Activated T-helper 2 cell treated with anti-CD3 and anti-CD28 coated beads, Interferon-gamma antibody, Interleukin-2, Interleukin-4, amounts not matched to agents 10 μg/mL and 5 μg/mL and 100 μg/mL, durations not matched to agents 14 hours and 24 hours and 36 hours (primary cell): ENCODE results near the gene IGF2R. TPM values are rescaled to one million over a fixed set of nuclear protein-coding genes. Genes with fewer than 3 reads are reported as not detected.
A peak's percentile ranks its signal among the peaks of the same experiment; 100 is the strongest.
"Not testable (repeated sequence)": the region's sequence is repeated elsewhere in the genome, so short reads cannot be mapped to it uniquely, and the experiment has no call there.

Source experiments
- DNase-seq: peaks from one replicate; pipeline ENCODE4 v3.0.0; 2021; ENCODE audit warnings: low spot score
- H3K27ac Mint-ChIP-seq: one replicate; pipeline ENCODE4 v1.8.0; 2021; ENCODE audit warnings: mixed read lengths
- H3K27me3 Mint-ChIP-seq: one replicate; pipeline ENCODE4 v1.8.0; 2021; ENCODE audit warnings: low read depth, mixed read lengths
- H3K36me3 Mint-ChIP-seq: one replicate; pipeline ENCODE4 v1.8.0; 2021; ENCODE audit warnings: low read depth, mixed read lengths
- H3K4me1 Mint-ChIP-seq: one replicate; pipeline ENCODE4 v1.8.0; 2021; ENCODE audit warnings: low read depth, mixed read lengths
- H3K4me3 Mint-ChIP-seq: one replicate; pipeline ENCODE4 v1.8.0; 2021; ENCODE audit warnings: low read depth, mild to moderate bottlenecking, moderate library complexity, mixed read lengths
- H3K9me3 Mint-ChIP-seq: one replicate; pipeline ENCODE4 v1.8.0; 2021; ENCODE audit warnings: mixed read lengths
- intact Hi-C: fragments of 100-400 bp; cut with micrococcal nuclease; formaldehyde crosslinking; loops from one replicate; pipeline ENCODE4 v1.15.1; 2023
- total RNA-seq: library from RNA; stranded (reverse); gene quantifications from 2 replicates; pipeline ENCODE4 v1.2.3, GENCODE V29; 2022

IGF2R gene
- total RNA-seq, 1 donor from 2014 or later, result 82.4 TPM

DNA sequence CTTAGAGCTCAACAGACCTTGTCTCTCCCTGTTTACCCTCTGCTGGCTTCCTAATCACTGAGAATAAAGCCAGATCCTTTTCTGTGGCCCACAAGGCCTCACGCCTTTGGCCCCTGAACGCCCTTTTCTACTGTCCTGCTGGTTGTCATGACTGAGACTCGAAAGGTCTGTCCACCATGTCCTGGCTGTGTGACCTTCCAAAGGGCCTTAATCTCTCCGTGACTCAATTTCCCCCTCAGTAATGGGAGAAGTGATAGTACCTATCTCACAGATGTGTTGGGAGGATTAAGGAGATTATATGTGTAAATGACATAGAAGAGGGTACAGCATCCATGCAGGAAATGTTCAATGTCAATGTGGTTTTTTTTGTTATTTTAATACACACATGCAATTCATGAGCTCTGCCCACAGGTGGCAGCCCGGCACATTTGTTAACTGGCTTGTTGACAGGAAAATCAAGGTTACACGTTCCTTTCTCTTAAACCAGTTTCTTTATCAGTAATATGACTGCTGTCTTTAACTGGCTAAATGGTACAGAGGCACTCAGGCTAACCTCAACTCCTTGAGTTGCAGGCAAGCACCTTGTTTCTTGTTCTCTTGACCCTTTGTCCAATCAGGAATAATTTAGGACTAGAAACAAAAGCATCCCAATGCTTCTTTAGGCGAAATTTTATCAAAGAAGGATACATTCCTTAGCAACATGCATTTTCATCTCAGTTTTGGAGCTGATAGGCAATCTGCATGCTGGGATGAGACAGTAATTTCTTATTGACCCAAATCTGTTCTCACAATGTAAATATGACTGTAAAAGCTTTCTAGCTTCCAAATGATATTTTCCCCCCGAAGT, 169.3 kb downstream of the IGF2R start:
- Mint-ChIP-seq H3K27ac (peak overlapping the region; percentile 32), H3K4me1 (peaks cover 7% of the 10 kb centered on the region), H3K4me3 (no peak overlapping the region), H3K9me3 (no peaks in the 10 kb centered on the region), H3K36me3 (no peaks in the 10 kb centered on the region), H3K27me3 (no peaks in the 10 kb centered on the region)
- DNase-seq, result peak; percentile 58
- intact Hi-C loops, result loop anchor here (1.0 kb wide), 2 partner anchors 318 to 396 kb away; no protein-coding TSS in a partner anchor

DNA sequence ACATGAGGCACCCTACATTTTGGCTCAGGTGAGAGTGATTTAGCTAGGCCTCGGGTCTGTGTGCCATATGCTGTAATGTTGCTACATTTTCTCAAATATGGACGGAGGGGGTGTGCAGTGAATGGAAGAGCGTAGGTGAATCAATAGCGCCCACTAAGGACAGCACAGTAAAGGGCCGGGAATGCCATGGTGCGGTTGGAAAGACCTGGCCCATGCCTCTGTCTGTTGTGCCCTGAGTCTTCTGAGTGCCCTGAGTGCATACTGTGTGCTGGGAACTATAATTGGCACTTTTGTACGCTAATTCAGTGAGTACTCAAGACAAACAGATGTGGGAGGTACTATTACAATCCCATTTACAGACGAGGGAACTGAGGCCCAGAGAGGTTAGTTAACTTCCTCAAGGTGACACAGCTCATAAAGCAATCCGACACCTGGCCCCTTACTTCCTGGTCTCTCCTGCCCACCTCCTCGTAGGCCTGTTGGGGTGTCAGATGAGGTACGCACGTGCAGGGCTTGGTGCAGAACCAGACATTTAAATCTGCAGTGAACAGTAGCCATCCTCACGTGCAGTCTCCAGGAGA, 170.0 kb downstream of the IGF2R start:
- H3K27ac Mint-ChIP-seq, result no peak overlapping the region
- H3K27me3 Mint-ChIP-seq, result no peaks in the 10 kb centered on the region
- H3K4me3 Mint-ChIP-seq, result no peak overlapping the region
- intact Hi-C loops, result loop anchor here (1.0 kb wide), 2 partner anchors 317 to 395 kb away; no protein-coding TSS in a partner anchor
- H3K4me1 Mint-ChIP-seq, result peaks cover 5% of the 10 kb centered on the region
- no peak for DNase-seq
- H3K36me3 Mint-ChIP-seq, result no peaks in the 10 kb centered on the region
- no peaks in the 10 kb centered on the region for H3K9me3 Mint-ChIP-seq

DNA sequence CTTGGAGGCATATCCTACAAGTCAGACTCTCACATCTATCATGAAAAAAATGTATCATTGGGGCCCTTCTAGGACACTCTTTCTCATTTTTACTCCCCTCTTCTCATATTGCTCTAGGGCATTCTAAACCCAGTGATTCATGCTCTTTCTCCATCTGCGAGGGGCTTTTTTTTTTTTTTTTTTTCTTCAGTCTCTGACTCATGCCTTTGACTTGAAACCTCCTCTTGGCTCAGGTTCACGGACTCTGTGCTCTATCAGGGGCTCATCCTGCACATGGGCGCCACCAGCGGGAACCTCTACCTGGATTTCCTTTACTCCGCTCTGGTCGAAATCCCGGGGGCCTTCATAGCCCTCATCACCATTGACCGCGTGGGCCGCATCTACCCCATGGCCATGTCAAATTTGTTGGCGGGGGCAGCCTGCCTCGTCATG, 170.6 kb downstream of the IGF2R start:
- no peak for DNase-seq
- Mint-ChIP-seq H3K4me1 (peaks cover 6% of the 10 kb centered on the region), H3K4me3 (no peak overlapping the region), H3K9me3 (no peaks in the 10 kb centered on the region), H3K27ac (no peak overlapping the region), H3K36me3 (no peaks in the 10 kb centered on the region), H3K27me3 (no peaks in the 10 kb centered on the region)
- intact Hi-C loops, result no loop called here

DNA sequence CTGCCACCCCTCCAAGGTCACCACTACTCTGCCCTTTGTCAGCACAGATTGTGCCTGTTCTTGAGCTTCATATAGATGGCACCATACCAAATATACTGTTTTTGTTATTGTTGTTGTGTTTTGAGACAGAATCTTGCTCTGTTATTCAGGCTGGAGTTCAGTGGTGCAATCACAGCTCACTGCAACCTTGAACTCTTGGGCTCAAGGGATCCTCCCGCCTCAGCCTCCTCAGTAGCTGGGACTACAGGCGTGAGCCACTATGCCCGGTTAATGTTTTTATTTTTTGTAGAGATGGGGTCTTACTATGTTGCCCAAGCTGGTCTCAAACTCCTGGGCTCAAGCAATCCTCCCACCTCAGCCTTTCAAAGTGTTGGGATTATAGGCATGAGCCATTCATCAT, 171.6 kb downstream of the IGF2R start:
- H3K27me3 Mint-ChIP-seq, H3K4me1 Mint-ChIP-seq, H3K4me3 Mint-ChIP-seq, DNase-seq, intact Hi-C loops, H3K36me3 Mint-ChIP-seq, H3K9me3 Mint-ChIP-seq, H3K27ac Mint-ChIP-seq: not testable (repeated sequence)

DNA sequence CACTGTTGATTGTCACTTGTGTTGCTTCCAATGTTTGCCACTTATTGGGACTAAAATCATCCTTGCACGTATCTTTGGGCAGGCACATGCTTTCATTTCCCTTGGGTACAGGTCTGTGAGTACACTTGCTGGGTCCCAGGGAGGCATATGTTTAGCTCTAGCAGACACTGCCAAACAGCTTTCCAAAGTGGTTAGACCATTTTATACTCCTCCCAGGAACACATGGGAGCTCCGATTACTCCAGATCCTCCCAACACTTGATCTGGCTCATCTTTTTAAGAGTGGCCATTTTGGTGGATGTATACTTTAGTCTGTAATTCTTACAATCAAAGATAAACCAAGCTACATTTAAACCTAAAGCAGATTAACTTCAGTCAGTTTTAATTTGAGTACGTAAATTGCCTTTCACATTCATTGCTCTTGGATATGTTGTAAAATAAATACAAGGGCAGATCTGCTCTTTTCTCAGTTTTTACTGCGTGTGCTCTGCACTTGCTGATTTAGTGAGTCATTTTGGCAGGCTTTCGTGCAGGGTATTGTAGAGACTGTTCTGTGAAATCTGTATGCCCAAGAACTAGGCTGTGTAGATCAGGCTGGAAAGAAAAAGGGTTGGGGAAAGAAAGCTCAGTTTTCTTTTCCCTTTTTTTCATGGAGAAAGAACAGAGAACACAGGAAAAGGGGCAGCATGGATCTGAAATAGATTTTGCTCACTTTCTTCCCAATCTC, 172.3 kb downstream of the IGF2R start:
- no peak overlapping the region for H3K27ac Mint-ChIP-seq
- H3K4me3 Mint-ChIP-seq, result no peak overlapping the region
- intact Hi-C loops, result no loop called here
- no peaks in the 10 kb centered on the region for H3K27me3 Mint-ChIP-seq
- no peaks in the 10 kb centered on the region for H3K36me3 Mint-ChIP-seq
- H3K4me1 Mint-ChIP-seq, result peaks cover 6% of the 10 kb centered on the region
- H3K9me3 Mint-ChIP-seq, result no peaks in the 10 kb centered on the region
- DNase-seq, result no peak

DNA sequence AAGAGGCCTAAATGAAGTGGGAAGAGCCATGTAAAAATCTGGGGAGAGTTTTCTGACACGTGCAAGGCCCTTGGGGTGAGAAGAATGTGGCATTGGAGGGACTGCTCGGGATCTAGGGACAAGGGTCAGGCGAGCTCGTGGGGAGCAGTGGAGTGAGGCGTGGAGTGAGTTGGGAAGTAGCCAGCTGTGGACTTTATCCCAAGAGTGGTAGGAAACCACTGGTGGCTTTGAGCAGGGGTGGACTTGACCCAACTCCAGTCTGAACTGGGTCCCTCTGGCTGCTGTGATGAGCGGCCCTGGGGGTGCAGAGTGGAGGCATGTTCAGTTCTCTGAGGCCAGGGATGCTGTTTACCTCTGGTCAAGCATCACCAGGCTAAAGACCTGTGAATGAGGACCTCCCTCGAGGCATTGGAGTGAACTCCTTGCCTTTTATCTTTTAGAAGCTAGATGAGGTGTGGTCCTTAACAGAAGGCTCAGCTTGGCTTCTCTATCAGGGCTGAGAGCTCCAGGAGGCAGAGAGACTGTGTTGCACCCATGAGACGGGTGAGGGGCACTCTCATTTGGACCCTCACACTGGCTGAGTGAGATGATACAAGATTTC, 173.3 kb downstream of the IGF2R start:
- Mint-ChIP-seq H3K4me3 (no peak overlapping the region), H3K4me1 (peaks cover 6% of the 10 kb centered on the region), H3K27ac (no peak overlapping the region), H3K36me3 (no peaks in the 10 kb centered on the region), H3K27me3 (no peaks in the 10 kb centered on the region), H3K9me3 (no peaks in the 10 kb centered on the region)
- intact Hi-C loops, result no loop called here
- DNase-seq, result no peak

DNA sequence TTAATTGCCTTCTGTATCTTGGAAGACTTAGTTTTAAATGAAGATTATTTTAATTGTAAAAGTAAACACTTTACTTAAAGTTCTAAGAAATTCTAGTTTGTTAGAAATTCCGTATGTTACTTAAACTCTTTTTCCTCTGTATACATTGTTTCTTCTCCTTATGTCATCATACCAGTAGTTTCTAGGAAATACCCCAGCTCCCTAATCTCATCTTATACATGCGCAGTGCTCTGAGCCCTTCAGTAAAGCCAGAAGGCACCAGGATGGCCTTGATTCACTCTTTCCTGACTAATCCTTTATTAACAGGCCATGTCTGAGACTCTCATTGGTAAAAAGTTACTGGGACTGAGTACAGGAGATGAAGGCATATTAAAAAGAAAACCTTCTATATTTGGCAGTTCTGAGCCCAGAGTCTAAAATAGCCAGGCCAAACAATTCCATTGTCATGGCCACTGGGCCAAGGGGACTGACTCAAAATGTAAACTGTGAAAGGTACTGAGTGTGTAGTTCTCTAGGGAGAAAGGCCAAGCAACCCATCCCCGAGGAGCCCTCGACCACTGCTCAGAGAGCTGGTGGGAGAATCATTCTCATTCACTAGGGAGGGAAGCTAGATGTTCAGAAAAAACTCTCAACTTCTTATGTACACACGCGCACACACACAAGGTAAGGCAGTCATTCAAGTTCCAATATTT, 177.7 kb downstream of the IGF2R start:
- peaks cover 5% of the 10 kb centered on the region for H3K27me3 Mint-ChIP-seq
- H3K36me3 Mint-ChIP-seq, result no peaks in the 10 kb centered on the region
- H3K4me3 Mint-ChIP-seq, result no peak overlapping the region
- peaks cover 2% of the 10 kb centered on the region for H3K4me1 Mint-ChIP-seq
- no peak for DNase-seq
- peaks cover 3% of the 10 kb centered on the region for H3K9me3 Mint-ChIP-seq
- H3K27ac Mint-ChIP-seq, result no peak overlapping the region
- intact Hi-C loops, result no loop called here

DNA sequence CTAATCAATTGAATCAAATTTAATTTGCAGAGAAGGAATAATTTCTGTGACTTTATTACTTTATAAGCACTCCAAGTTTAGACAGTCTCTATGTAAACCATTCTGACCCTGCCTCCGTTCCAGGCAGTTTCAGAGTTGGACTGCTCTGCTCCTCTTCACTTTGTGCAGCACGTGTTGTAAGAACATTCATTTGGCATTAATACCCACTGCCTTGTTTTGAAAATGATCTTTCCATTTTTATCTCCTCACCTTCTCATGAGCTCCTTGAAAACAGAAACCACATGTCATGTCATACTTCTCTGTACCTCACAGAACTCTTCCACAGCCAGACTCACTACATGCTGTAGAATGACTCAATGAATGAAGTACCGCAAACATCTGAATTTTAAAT, 178.3 kb downstream of the IGF2R start:
- H3K27ac Mint-ChIP-seq, result no peak overlapping the region
- H3K9me3 Mint-ChIP-seq, result peaks cover 4% of the 10 kb centered on the region
- no peak overlapping the region for H3K4me3 Mint-ChIP-seq
- peaks cover 5% of the 10 kb centered on the region for H3K27me3 Mint-ChIP-seq
- H3K36me3 Mint-ChIP-seq, result no peaks in the 10 kb centered on the region
- DNase-seq, result no peak
- H3K4me1 Mint-ChIP-seq, result peaks cover 2% of the 10 kb centered on the region
- intact Hi-C loops, result no loop called here

DNA sequence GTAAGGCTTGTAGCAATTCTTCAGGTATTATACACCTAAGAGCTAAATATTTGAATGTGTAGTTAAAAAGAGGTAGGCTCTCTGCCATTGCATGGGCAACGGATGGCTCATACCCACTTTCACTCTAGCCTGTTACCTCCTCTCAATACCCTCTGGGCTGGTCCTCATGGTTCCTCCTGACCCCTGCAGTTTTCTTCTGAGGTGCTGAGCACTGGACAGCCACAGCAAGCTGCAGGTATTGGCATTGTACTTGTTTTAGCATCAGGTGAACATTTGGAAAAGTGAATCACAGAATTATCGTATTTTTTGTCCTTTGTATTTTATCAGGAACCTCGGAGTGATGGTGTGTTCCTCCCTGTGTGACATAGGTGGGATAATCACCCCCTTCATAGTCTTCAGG, 185.6 kb downstream of the IGF2R start:
- Mint-ChIP-seq H3K4me3 (no peak overlapping the region), H3K4me1 (no peaks in the 10 kb centered on the region), H3K9me3 (peaks cover 7% of the 10 kb centered on the region), H3K27ac (no peak overlapping the region), H3K36me3 (no peaks in the 10 kb centered on the region), H3K27me3 (peaks cover 2% of the 10 kb centered on the region)
- intact Hi-C loops, result no loop called here
- DNase-seq, result no peak

DNA sequence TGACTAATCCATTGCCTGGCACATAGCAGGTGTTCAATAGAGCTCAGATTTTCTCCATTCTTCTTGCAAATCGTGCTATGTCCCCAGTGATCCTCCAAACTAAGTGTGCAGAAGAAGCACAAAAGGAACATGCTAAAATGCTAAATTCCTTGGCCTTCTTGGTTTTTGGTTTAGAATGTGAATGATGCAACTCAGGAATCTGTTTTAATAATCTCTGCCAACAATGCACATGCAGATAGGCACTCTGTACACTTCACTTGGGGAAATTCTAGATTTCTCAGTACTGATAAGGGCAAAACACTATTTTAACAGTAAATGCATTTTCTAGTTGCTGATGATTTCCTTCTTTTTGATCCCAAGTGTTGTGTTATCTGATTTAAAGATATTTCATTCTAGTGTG, 188.0 kb downstream of the IGF2R start:
- no peaks in the 10 kb centered on the region for H3K27me3 Mint-ChIP-seq
- H3K27ac Mint-ChIP-seq, result no peak overlapping the region
- H3K4me3 Mint-ChIP-seq, result no peak overlapping the region
- no peaks in the 10 kb centered on the region for H3K4me1 Mint-ChIP-seq
- peaks cover 4% of the 10 kb centered on the region for H3K9me3 Mint-ChIP-seq
- intact Hi-C loops, result no loop called here
- no peaks in the 10 kb centered on the region for H3K36me3 Mint-ChIP-seq
- DNase-seq, result no peak

DNA sequence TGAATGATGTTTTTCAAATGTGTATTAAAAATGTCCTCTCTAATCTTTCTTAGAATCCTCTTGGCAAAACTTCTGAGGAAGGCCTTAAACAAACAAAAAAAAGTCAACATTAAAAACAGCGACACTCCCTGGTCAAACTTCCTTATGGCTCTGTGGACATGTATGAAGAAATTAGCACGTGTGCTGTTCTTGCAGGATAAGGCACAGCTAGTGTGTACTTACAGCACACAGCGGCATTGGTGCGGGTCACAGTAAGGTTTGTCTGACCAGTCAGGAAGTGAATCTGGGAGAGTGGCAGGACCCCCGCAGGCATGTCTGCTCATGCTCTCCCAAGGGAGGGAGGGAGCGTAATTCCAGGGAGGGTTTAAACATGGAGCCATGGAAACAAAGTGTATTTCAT, 191.6 kb downstream of the IGF2R start:
- Mint-ChIP-seq H3K27me3 (no peaks in the 10 kb centered on the region), H3K4me1 (no peaks in the 10 kb centered on the region), H3K27ac (no peak overlapping the region), H3K36me3 (no peaks in the 10 kb centered on the region), H3K4me3 (no peak overlapping the region), H3K9me3 (no peaks in the 10 kb centered on the region)
- intact Hi-C loops, result no loop called here
- no peak for DNase-seq
